GM12865 (cell line): ENCODE results near the gene RHCE.
"Not testable (repeated sequence)": the region's sequence is repeated elsewhere in the genome, so short reads cannot be mapped to it uniquely, and the experiment has no call there.

Source experiments
- DNase-seq: peaks from one replicate; pipeline ENCODE4 v3.0.0; 2010; ENCODE audit warnings: low read depth
- H3K4me3 ChIP-seq: 2 replicates; pipeline ENCODE4 v1.5.1; 2011; ENCODE audit warnings: mild to moderate bottlenecking, low read depth, low read length, control low read depth
- CTCF ChIP-seq: IDR thresholded peaks from 2 replicates; pipeline ENCODE4 v1.5.1; 2011; ENCODE audit warnings: low read length, control low read depth, low read depth, inconsistent platforms; ENCODE audit not compliant: insufficient read depth; ENCODE audit errors: missing control alignments

RHCE gene

DNA sequence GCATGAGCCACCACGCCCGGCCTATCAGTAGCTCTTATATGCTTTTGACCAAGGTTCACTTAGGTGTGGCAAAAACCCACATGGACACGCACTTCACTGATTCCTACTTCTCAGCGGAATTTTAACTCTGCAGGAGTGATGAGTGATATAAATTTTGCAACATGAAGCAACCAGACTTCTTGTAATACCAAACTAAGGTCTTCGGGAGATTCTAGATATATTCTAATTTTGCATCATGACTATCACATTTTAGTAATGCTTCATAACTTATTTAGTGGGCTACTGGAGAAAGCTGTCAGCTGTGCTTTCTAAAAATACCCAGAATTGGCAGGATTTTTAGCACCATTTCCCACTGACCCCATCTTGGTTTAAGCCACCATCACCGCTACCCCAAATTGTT lies 27.8 kb downstream of the RHCE start:
- TF ChIP-seq CTCF = no peak
- no peak for DNase-seq
- no peak overlapping the region for H3K4me3 ChIP-seq

DNA sequence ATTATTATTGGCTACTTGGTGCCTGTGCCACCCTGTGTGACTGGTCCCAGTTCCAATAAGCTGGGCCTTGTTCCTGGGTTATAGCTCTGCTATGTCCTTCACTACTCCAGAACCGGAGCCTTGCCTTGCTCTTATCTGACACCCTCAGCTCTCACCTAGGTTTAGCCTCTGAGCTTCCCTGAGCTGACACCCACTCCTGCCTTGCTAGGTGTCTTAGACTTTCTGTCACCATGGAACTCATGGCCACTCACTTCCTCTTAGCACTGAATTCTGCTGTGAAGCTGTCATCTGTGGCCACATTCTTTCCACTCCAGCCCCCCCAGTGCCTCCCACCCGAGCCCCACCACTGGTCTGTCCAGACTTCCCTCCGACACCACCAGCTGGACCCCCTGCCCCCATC lies 30.9 kb downstream of the RHCE start:
- not testable (repeated sequence) for H3K4me3 ChIP-seq, DNase-seq

GRCh38 chr1:25388691-25389090 lies 31.9 kb downstream of the RHCE start:
- not testable (repeated sequence) for H3K4me3 ChIP-seq, DNase-seq

- not testable (repeated sequence) for DNase-seq, H3K4me3 ChIP-seq
Measured at GRCh38 chr1:25387096-25387495, 33.5 kb downstream of the RHCE start.

DNA sequence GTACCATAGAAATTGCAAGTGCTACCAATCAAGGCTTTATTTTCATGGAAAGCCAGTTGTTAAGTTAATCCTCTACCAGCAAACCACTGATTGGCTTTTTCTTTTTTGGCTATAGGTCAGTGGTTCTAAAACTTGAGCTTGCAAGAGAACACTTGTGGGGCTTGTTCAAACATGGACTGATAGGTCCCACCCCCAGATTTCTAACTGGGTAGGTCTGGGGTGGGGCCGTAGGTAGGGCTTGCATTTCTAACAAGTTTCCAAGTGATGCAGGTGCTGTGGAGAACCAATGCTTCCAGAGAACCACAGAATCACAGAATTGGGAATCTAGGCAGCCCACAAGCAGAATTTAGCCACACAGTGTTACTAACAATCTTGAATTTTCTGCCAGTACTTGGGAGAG lies 36.8 kb downstream of the RHCE start:
- DNase-seq, H3K4me3 ChIP-seq: not testable (repeated sequence)

- not testable (repeated sequence) for DNase-seq, H3K4me3 ChIP-seq
Measured at GRCh38 chr1:25383090-25383489, 37.5 kb downstream of the RHCE start.

DNA sequence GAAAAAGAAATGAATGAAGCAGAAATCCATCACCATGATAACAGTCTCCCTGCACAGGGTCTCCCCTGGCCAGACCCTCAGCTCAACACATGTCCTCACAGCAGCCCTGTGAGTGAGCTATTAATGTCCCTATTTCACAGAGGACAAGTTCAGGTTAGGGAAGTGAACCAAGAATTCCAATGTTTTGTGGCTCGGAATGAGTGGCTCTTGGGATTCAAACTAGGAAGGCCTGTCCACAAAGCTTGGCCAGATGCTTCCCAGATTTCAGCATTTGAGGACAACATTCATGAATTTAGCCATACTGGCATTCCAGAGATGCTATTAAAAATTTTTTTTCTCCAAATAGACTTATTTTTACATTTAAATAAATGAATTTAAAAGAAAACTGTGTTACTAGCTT lies 38.1 kb downstream of the RHCE start:
- not testable (repeated sequence) for DNase-seq, H3K4me3 ChIP-seq

DNA sequence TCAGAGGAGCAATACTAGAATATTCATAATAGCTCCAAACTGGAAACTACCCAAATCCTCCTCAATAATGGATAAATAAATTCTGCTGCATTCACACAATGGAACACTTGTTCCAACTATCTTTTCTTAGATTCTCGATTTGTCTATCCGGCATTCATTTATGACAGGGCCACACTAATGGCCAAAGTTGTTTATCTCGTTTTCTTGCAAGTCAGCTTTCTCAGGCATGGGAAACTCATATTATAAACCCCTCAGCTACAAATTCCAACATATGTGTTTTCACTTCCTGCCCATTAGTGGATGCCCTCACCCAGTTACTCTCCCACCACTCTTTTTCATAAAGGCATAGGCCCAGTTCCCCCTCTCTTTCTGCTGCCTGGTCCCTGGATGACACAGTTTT lies 42.3 kb downstream of the RHCE start:
- not testable (repeated sequence) for DNase-seq, H3K4me3 ChIP-seq

- not testable (repeated sequence) for H3K4me3 ChIP-seq
Measured at GRCh38 chr1:25371757-25372156, 48.9 kb downstream of the RHCE start.

GRCh38 chr1:25369691-25370271 lies 50.8 kb downstream of the RHCE start:
- not testable (repeated sequence) for DNase-seq, H3K4me3 ChIP-seq

More at GRCh38 chr1:25371757-25372156, 48.9 kb downstream of the RHCE start:
- DNase-seq = not testable (repeated sequence)

GRCh38 chr1:25369241-25369640 lies 51.4 kb downstream of the RHCE start:
- TF ChIP-seq CTCF = no peak
- no peak overlapping the region for H3K4me3 ChIP-seq
- no peak for DNase-seq

GRCh38 chr1:25362634-25363559 lies 57.7 kb downstream of the RHCE start:
- H3K4me3 ChIP-seq, DNase-seq: not testable (repeated sequence)
